GM12878 (cell line): Measurements from ENCODE around the gene RNF223. TPM values are rescaled to one million over a fixed set of nuclear protein-coding genes. Genes with fewer than 3 reads are reported as not detected.
A peak's percentile ranks its signal among the peaks of the same experiment; 100 is the strongest.

Experiments
- ATAC-seq: fragments of 200-7000 bp; cut with Tn5 transposase; 3 replicates; pipeline ENCODE4 v1.9.1; 2020; ENCODE audit warnings: mild to moderate bottlenecking, moderate library complexity
- BruUV-seq: library from RNA; stranded (reverse); fragments of 400-500 nt; replicated peaks from 2 replicates; lab custom pipeline; 2021; lab: Mats Ljungman, UMichigan
- CTCF ChIA-PET: fragments of 300-600 bp; sonication (Branson Sonifier 250); formaldehyde crosslinking; extraction: SDS; loops from one replicate; lab custom pipeline; 2021; ENCODE audit warnings: inconsistent platforms; lab: Yijun Ruan, JAX
- POLR2A ChIA-PET: fragments of 350-600 bp; formaldehyde crosslinking; extraction: SDS; loops from one replicate; lab custom pipeline; 2021; ENCODE audit warnings: inconsistent platforms; lab: Charles Lee
- RAD21 ChIA-PET: fragments of 300-600 bp; sonication (Branson Sonifier 250); formaldehyde crosslinking; loops from one replicate; lab custom pipeline; 2023; ENCODE audit warnings: antibody characterized with exemption; ENCODE audit not compliant: unreplicated experiment; lab: Charles Lee
- SMC1A ChIA-PET: fragments of 300-600 bp; sonication (Branson Sonifier 250); formaldehyde crosslinking; loops from one replicate; lab custom pipeline; 2023; ENCODE audit not compliant: unreplicated experiment, uncharacterized antibody; lab: Charles Lee
- DNase-seq: peaks from one replicate; pipeline ENCODE4 v3.0.0-alpha.2; 2011; ENCODE audit warnings: low read depth, low spot score
- FAIRE-seq: peaks from 3 replicates; lab custom pipeline; 2011; peaks lifted over from hg19 to GRCh38; lab: Jason Lieb, UNC
- H2AFZ ChIP-seq: 2 replicates; pipeline ENCODE4 v1.6.0; 2011; ENCODE audit warnings: low read depth, low read length, control low read depth; ENCODE audit not compliant: control insufficient read depth
- H3K27ac ChIP-seq: 2 replicates; pipeline ENCODE4 v1.5.1; 2011; ENCODE audit warnings: control low read depth; ENCODE audit not compliant: control insufficient read depth, insufficient read depth
- H3K27me3 ChIP-seq, 2 experiments: replicated peaks in 1 of 2; 2 replicates each; pipeline versions ENCODE4 v1.6.0 to v1.6.1; 2011; ENCODE audit warnings: low read length in 1 of 2; ENCODE audit not compliant: control insufficient read depth in 2 of 2, insufficient read depth in 2 of 2
- H3K36me3 ChIP-seq, 2 experiments: 2 replicates each; pipeline ENCODE4 v1.5.1; 2011; ENCODE audit warnings: low read length in 1 of 2; ENCODE audit not compliant: control insufficient read depth in 2 of 2, insufficient read depth in 2 of 2
- H3K4me1 ChIP-seq: 2 replicates; pipeline ENCODE4 v1.6.1; 2011; ENCODE audit warnings: mild to moderate bottlenecking, low read length, moderate library complexity, mixed read lengths; ENCODE audit not compliant: control insufficient read depth, insufficient read depth
- H3K4me2 ChIP-seq: 2 replicates; pipeline ENCODE4 v1.6.0; 2011; ENCODE audit warnings: control low read depth; ENCODE audit not compliant: control insufficient read depth, insufficient read depth
- H3K4me3 ChIP-seq: fragments of 200-600 bp; sonication (generic); 2 replicates; pipeline ENCODE4 v1.5.1; 2016
- H3K79me2 ChIP-seq: 2 replicates; pipeline ENCODE4 v1.6.0; 2011; ENCODE audit warnings: low read length; ENCODE audit not compliant: control insufficient read depth, insufficient read depth
- H3K9ac ChIP-seq: 2 replicates; pipeline ENCODE4 v1.8.0; 2011; ENCODE audit warnings: low read length, control low read depth, mixed read lengths; ENCODE audit not compliant: control insufficient read depth, insufficient read depth
- H3K9me3 ChIP-seq: replicated peaks from 3 replicates; pipeline ENCODE4 v1.5.1; 2011; ENCODE audit warnings: mild to moderate bottlenecking, low read length; ENCODE audit not compliant: control insufficient read depth, insufficient read depth
- H4K20me1 ChIP-seq: 2 replicates; pipeline ENCODE4 v1.6.0; 2011; ENCODE audit not compliant: control insufficient read depth, insufficient read depth
- ATF7 ChIP-seq: fragments of 450-650 bp; IDR thresholded peaks from 2 replicates; pipeline ENCODE4 v1.6.1; 2016; ENCODE audit warnings: low read depth, mild to moderate bottlenecking
- BCL11A ChIP-seq: IDR thresholded peaks from 2 replicates; pipeline ENCODE4 v1.6.1; 2011; ENCODE audit warnings: low read depth, low read length
- BHLHE40 ChIP-seq, 2 experiments: fragments of 450-650 bp in 1 of 2; IDR thresholded peaks; 2 replicates each; pipeline ENCODE4 v1.6.1; 2011 to 2017; ENCODE audit warnings: low read depth in 2 of 2, borderline replicate concordance in 1 of 2, improper control_type of control experiment in 1 of 2, low read length in 1 of 2, mild to moderate bottlenecking in 1 of 2
- CEBPB ChIP-seq, 2 experiments: fragments of 150-350 bp in 1 of 2; IDR thresholded peaks; 2 replicates each; pipeline ENCODE4 v1.6.1; 2012 to 2014; ENCODE audit warnings: low read depth in 2 of 2, low read length in 2 of 2, borderline replicate concordance in 1 of 2, inconsistent platforms in 1 of 2
- CHD2 ChIP-seq: IDR thresholded peaks from 2 replicates; pipeline ENCODE4 v1.6.1; 2011; ENCODE audit warnings: low read depth, low read length, improper control_type of control experiment, borderline replicate concordance
- DPF2 ChIP-seq: fragments of 450-650 bp; IDR thresholded peaks from 2 replicates; pipeline ENCODE4 v1.6.1; 2017; ENCODE audit warnings: mild to moderate bottlenecking
- EP300 ChIP-seq, 2 experiments: fragments of 150-350 bp in 1 of 2; IDR thresholded peaks; 2 replicates each; pipeline ENCODE4 v1.6.1; 2011 to 2012; ENCODE audit warnings: low read depth in 2 of 2, low read length in 2 of 2, borderline replicate concordance in 1 of 2, improper control_type of control experiment in 1 of 2, inconsistent platforms in 1 of 2; ENCODE audit not compliant: control insufficient read depth in 1 of 2
- IKZF1 ChIP-seq: fragments of 450-650 bp; conservative IDR thresholded peaks from 2 replicates; pipeline ENCODE4 v1.6.1; 2017; ENCODE audit warnings: antibody characterized with exemption, mild to moderate bottlenecking
- IKZF2 ChIP-seq, 2 experiments: fragments of 450-650 bp; IDR thresholded peaks; 2 replicates each; pipeline ENCODE4 v1.6.1; 2017; ENCODE audit warnings: mild to moderate bottlenecking in 2 of 2, moderate library complexity in 2 of 2
- IRF4 ChIP-seq: IDR thresholded peaks from 2 replicates; pipeline ENCODE4 v1.6.1; 2011; ENCODE audit warnings: low read depth, low read length
- MXI1 ChIP-seq: fragments of 150-350 bp; IDR thresholded peaks from 2 replicates; pipeline ENCODE4 v1.6.1; 2011; ENCODE audit warnings: low read depth, mild to moderate bottlenecking, inconsistent platforms, low read length, improper control_type of control experiment
- MYB ChIP-seq: fragments of 150-350 bp; IDR thresholded peaks from 2 replicates; pipeline ENCODE4 v1.6.1; 2014; ENCODE audit warnings: mild to moderate bottlenecking, low read depth, low read length, borderline replicate concordance
- NBN ChIP-seq: fragments of 450-650 bp; IDR thresholded peaks from 2 replicates; pipeline ENCODE4 v1.6.1; 2016
- NR2F1 ChIP-seq: fragments of 450-650 bp; conservative IDR thresholded peaks from 2 replicates; pipeline ENCODE4 v1.6.1; 2017; ENCODE audit warnings: mild to moderate bottlenecking
- POLR2A ChIP-seq: IDR thresholded peaks from 2 replicates; pipeline ENCODE4 v1.6.1; 2011; ENCODE audit warnings: low read depth, mild to moderate bottlenecking, low read length
- RUNX3 ChIP-seq: IDR thresholded peaks from 2 replicates; pipeline ENCODE4 v1.6.1; 2012; ENCODE audit warnings: low read length, inconsistent platforms
- SRF ChIP-seq, 2 experiments: IDR thresholded peaks; 2 replicates each; pipeline ENCODE4 v1.6.1; 2011; ENCODE audit warnings: low read depth in 2 of 2, low read length in 2 of 2, mild to moderate bottlenecking in 1 of 2, moderate library complexity in 1 of 2
- TCF7 ChIP-seq: IDR thresholded peaks from 2 replicates; pipeline ENCODE4 v1.6.1; 2014; ENCODE audit warnings: antibody characterized with exemption, borderline replicate concordance
- ZNF217 ChIP-seq: fragments of 450-650 bp; IDR thresholded peaks from 2 replicates; pipeline ENCODE4 v1.6.1; 2017; ENCODE audit warnings: antibody characterized with exemption, mild to moderate bottlenecking
- ZNF622 ChIP-seq: fragments of 450-650 bp; IDR thresholded peaks from 2 replicates; pipeline ENCODE4 v1.6.1; 2017; ENCODE audit warnings: mild to moderate bottlenecking, inconsistent platforms
- WGBS: methylation state at CpG from one replicate; pipeline ENCODE4 v1.1.6; 2016; ENCODE audit warnings: low lambda C conversion rate; ENCODE audit not compliant: insufficient replicate concordance, insufficient coverage; ENCODE audit errors: missing lambda C conversion rate; 5-methylcytosine and 5-hydroxymethylcytosine counted together
- in situ Hi-C: fragments of 300-500 bp; cut with MboI; formaldehyde crosslinking; loops from 9 replicates; pipeline ENCODE4 v1.14.3; 2018; ENCODE audit warnings: mixed read lengths
- intact Hi-C: fragments of 100-400 bp; cut with micrococcal nuclease; formaldehyde crosslinking; loops from one replicate; pipeline ENCODE4 v1.14.2; 2022; ENCODE audit not compliant: unreplicated experiment
- polyA plus RNA-seq, 11 experiments: library from polyadenylated mRNA; depleted of rRNA in 4 of 11; unstranded in 6 of 11; stranded (reverse) in 5 of 11; fragments of >200 nt; fragmentation: Nextera tagmentation in 4 of 11; fragmentation: Illumina TruSeq in 1 of 11; extraction: Ambion mirVana in 4 of 11; extraction: Trizol in 1 of 11; gene quantifications; 1 replicate in 1 of 11; 2 replicates in 10 of 11; pipeline versions ENCODE4 v1.2.1 to v1.2.3, GENCODE V29; 2011 to 2016; ENCODE audit warnings: inconsistent platforms in 2 of 11, missing spikeins in 2 of 11, low read depth in 1 of 11
- total RNA-seq, 4 experiments: library from RNA; depleted of rRNA in 3 of 4; stranded (reverse); fragments of >200 nt in 3 of 4; fragmentation: Illumina TruSeq in 1 of 4; extraction: Trizol in 1 of 4; gene quantifications; 2 replicates each; pipeline versions ENCODE4 v1.2.1 to v1.2.3, GENCODE V29; 2013 to 2021
- TF ChIP-seq, protein P1 (sequence below): fragments of 450-650 bp; IDR thresholded peaks from 2 replicates; pipeline ENCODE4 v1.6.1; 2016; ENCODE audit warnings: mild to moderate bottlenecking
- TF ChIP-seq, protein P2 (sequence below): fragments of 450-650 bp; IDR thresholded peaks from 2 replicates; pipeline ENCODE4 v1.6.1; 2016; ENCODE audit warnings: mild to moderate bottlenecking

The RNF223 gene
- total and polyA plus RNA-seq, 10 of the 15 experiments (the other 5 are each of a cell fraction or from before 2014, with no cell fraction given): 0.06 TPM; not detected in 9

GRCh38 chr1:1038694-1039093 is 35.4 kb downstream of the RNF223 start:
- no peak overlapping the region for H3K27ac ChIP-seq
- H3K4me3 ChIP-seq: no peak overlapping the region
- peak overlapping the region; percentile 77 for H3K4me2 ChIP-seq
- intact Hi-C loops (loop anchor here (1.0 kb wide), 1 partner anchor 26 kb away; no protein-coding TSS in a partner anchor), in situ Hi-C loops (no loop called here)
- H3K9me3 ChIP-seq: no peaks in the 10 kb centered on the region
- no peaks in the 10 kb centered on the region for H3K79me2 ChIP-seq
- no peak overlapping the region for H3K9ac ChIP-seq
- SMC1A ChIA-PET: interaction anchor here (0.9 to 2.2 kb wide), 4 partner anchors 25 to 83 kb away, joined by 3 to 14 read pairs (median 4); partner anchors contain the start of gene ISG15
- peaks cover 0 to 2% of the 10 kb centered on the region in 2 experiments; a peak in 2 of 4 replicates for H3K36me3 ChIP-seq
- H3K4me1 ChIP-seq: peaks cover 28% of the 10 kb centered on the region
- H2AFZ ChIP-seq: no peak overlapping the region
- CTCF ChIA-PET: interaction anchor here (1.2 to 3.3 kb wide), 4 partner anchors 21 to 81 kb away, joined by 3 to 29 read pairs (median 7); no protein-coding TSS in a partner anchor
- FAIRE-seq (peak; percentile 70), ATAC-seq (peak; percentile 90), DNase-seq (no peak)
- no TSS peak for BruUV-seq
- no peaks in the 10 kb centered on the region for H4K20me1 ChIP-seq
- H3K27me3 ChIP-seq: no peaks in the 10 kb centered on the region
- RAD21 ChIA-PET: interaction anchor here (1.2 to 3.5 kb wide), 3 partner anchors 20 to 212 kb away, joined by 4 to 26 read pairs (median 6); no protein-coding TSS in a partner anchor
- POLR2A ChIA-PET: interaction anchor here (0.6 to 2.4 kb wide), 7 partner anchors 20 to 212 kb away, joined by 3 to 9 read pairs (median 6); no protein-coding TSS in a partner anchor
- WGBS: 21% methylated on average over 6 of the region's 6 CpGs
- TF ChIP-seq CHD2 (0 out of 2 replicates have a peak, but pooled peaks have one; percentile 47), NBN (peak; percentile 41; the same call in 1 of the 2 replicates), MYB (no peak), BCL11A (peak; percentile 34; the same call in 1 of the 2 replicates), NR2F1 (peak; percentile 70), IRF4 (peak; percentile 69; the same call in 1 of the 2 replicates), BHLHE40 (IDR thresholded peaks at IDR 0.05; ENCODE audit: borderline replicate concordance in 1 of 2, low read depth in 2 of 2, low read length in 1 of 2) (peak; percentile 45 to 61; a peak in 3 of 4 replicates), IKZF2 (IDR thresholded peaks at IDR 0.05) (peak; percentile 57 to 75; a peak in 3 of 4 replicates), TCF7 (no peak), ZNF622 (no peak), IKZF1 (peak; percentile 64; the same call in 1 of the 2 replicates), MXI1 (0 out of 2 replicates have a peak, but pooled peaks have one; percentile 43), ATF7 (peak; percentile 72; the same call in 1 of the 2 replicates), DPF2 (peak; percentile 64; the same call in 1 of the 2 replicates), EP300 (IDR thresholded peaks at IDR 0.05; ENCODE audit: borderline replicate concordance in 1 of 2, control insufficient read depth in 1 of 2, low read depth in 2 of 2, low read length in 2 of 2) (peak in 1 of 2 experiments; percentile 62; a peak in 1 of 4 replicates), POLR2A (no peak), SRF (IDR thresholded peaks at IDR 0.05; ENCODE audit: low read depth in 2 of 2, low read length in 2 of 2) (0 out of 4 replicates have a peak, but pooled peaks of 1 of the 2 experiments have one; percentile 6), CEBPB (IDR thresholded peaks at IDR 0.05; ENCODE audit: borderline replicate concordance in 1 of 2, low read depth in 2 of 2, low read length in 2 of 2) (no peak), RUNX3 (peak; percentile 90), ZNF217 (no peak)
- TF ChIP-seq, protein P1, sequence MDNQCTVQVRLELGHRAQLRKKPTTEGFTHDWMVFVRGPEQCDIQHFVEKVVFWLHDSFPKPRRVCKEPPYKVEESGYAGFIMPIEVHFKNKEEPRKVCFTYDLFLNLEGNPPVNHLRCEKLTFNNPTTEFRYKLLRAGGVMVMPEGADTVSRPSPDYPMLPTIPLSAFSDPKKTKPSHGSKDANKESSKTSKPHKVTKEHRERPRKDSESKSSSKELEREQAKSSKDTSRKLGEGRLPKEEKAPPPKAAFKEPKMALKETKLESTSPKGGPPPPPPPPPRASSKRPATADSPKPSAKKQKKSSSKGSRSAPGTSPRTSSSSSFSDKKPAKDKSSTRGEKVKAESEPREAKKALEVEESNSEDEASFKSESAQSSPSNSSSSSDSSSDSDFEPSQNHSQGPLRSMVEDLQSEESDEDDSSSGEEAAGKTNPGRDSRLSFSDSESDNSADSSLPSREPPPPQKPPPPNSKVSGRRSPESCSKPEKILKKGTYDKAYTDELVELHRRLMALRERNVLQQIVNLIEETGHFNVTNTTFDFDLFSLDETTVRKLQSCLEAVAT: peak; percentile 65; the same call in 1 of the 2 replicates
- TF ChIP-seq, protein P2, sequence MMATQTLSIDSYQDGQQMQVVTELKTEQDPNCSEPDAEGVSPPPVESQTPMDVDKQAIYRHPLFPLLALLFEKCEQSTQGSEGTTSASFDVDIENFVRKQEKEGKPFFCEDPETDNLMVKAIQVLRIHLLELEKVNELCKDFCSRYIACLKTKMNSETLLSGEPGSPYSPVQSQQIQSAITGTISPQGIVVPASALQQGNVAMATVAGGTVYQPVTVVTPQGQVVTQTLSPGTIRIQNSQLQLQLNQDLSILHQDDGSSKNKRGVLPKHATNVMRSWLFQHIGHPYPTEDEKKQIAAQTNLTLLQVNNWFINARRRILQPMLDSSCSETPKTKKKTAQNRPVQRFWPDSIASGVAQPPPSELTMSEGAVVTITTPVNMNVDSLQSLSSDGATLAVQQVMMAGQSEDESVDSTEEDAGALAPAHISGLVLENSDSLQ: 0 out of 2 replicates have a peak, but pooled peaks have one; percentile 31
